ENCODE measurements around the gene FAM25A. TPM values are rescaled to one million over a fixed set of nuclear protein-coding genes. Genes with fewer than 3 reads are reported as not detected.

Gene FAM25A

DNA sequence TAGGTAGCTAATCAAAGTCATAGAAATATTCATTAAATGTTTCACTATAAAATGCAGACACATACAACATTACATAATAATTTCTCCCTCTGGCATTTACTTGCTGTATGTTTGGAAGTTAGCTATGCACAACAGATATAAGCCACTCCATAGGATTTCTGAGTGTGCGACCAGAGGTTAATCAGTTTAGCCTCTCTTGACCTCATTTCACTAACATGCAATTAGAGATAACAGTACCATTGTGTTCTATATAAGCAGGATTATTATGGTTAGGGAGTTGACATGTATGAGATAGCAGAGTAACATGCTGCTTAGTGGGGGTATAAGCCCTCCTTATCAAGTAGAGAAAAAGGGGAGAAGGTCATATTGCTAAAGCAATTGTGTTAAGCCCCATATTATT is 48.2 kb downstream of the FAM25A start:
- Histone ChIP-seq H3K9me3 (replicated peaks; ENCODE audit: low read length) (no peaks in the 10 kb centered on the region), H3K4me3 (ENCODE audit: low read length) (no peak overlapping the region), H3K9ac (ENCODE audit: low read depth, low read length) (no peak overlapping the region), H3K36me3 (ENCODE audit: insufficient read depth, low read length) (peaks cover 73% of the 10 kb centered on the region), H3K27me3 (ENCODE audit: control insufficient read depth, insufficient read depth, low read length) (no peaks in the 10 kb centered on the region), H3K4me1 (ENCODE audit: control insufficient read depth, insufficient read depth, low read length) (no peaks in the 10 kb centered on the region), H3K4me2 (ENCODE audit: low read length) (no peak overlapping the region)

GRCh38 chr10:87072449-87072848 is 52.4 kb downstream of the FAM25A start:
- Histone ChIP-seq H3K9me3 (replicated peaks; ENCODE audit: low read length) (no peaks in the 10 kb centered on the region), H3K4me2 (ENCODE audit: low read length) (no peak overlapping the region), H3K4me1 (ENCODE audit: control insufficient read depth, insufficient read depth, low read length) (no peaks in the 10 kb centered on the region), H3K4me3 (ENCODE audit: low read length) (no peak overlapping the region), H3K27me3 (ENCODE audit: control insufficient read depth, insufficient read depth, low read length) (no peaks in the 10 kb centered on the region), H3K36me3 (ENCODE audit: insufficient read depth, low read length) (peaks cover 58% of the 10 kb centered on the region), H3K9ac (ENCODE audit: low read depth, low read length) (no peak overlapping the region)

Small RNA genes lying within 50 kb of the gene (small RNA-seq; reads per million reads assigned to genes)
- gene AL136982.5 = not detected
- not detected for gene BMS1P3
- gene FAM25A = not detected
- not detected for gene RNU6-529P
